ENCODE measurements around the gene KRTAP5-6.
A peak's percentile ranks its signal among the peaks of the same experiment; 100 is the strongest.

The KRTAP5-6 gene

GRCh38 chr11:1651411-1651980 is 45.5 kb upstream of the KRTAP5-6 start:
- TF ChIP-seq CTCF (IDR thresholded peaks at IDR 0.05), result no peak
- no peak overlapping the region for H3K4me3 ChIP-seq
- no peak for DNase-seq (ENCODE audit: low spot score)
- no peak overlapping the region for H3K27ac ChIP-seq

GRCh38 chr11:1652026-1652425 is 45.0 kb upstream of the KRTAP5-6 start:
- no peak for DNase-seq (ENCODE audit: low spot score)
- H3K27ac ChIP-seq, result no peak overlapping the region
- H3K4me3 ChIP-seq, result no peak overlapping the region
- no peak for TF ChIP-seq CTCF (IDR thresholded peaks at IDR 0.05)

- H3K27ac ChIP-seq, result no peak overlapping the region
- no peak for TF ChIP-seq CTCF (IDR thresholded peaks at IDR 0.05)
- H3K4me3 ChIP-seq, result no peak overlapping the region
- DNase-seq (ENCODE audit: low spot score), result no peak
Observed at GRCh38 chr11:1652442-1652770, 44.6 kb upstream of the KRTAP5-6 start.

GRCh38 chr11:1652771-1653540 is 44.0 kb upstream of the KRTAP5-6 start:
- Histone ChIP-seq H3K27ac (no peak overlapping the region), H3K4me3 (no peak overlapping the region)
- peak; percentile 95 for TF ChIP-seq CTCF (IDR thresholded peaks at IDR 0.05)
- DNase-seq (ENCODE audit: low spot score), result no peak

GRCh38 chr11:1653541-1654387 is 43.2 kb upstream of the KRTAP5-6 start:
- no peak for TF ChIP-seq CTCF (IDR thresholded peaks at IDR 0.05)
- Histone ChIP-seq H3K27ac (no peak overlapping the region), H3K4me3 (no peak overlapping the region)
- no peak for DNase-seq (ENCODE audit: low spot score)

GRCh38 chr11:1654388-1655167 is 42.4 kb upstream of the KRTAP5-6 start:
- Histone ChIP-seq H3K4me3 (no peak overlapping the region), H3K27ac (no peak overlapping the region)
- no peak for DNase-seq (ENCODE audit: low spot score)
- TF ChIP-seq CTCF (IDR thresholded peaks at IDR 0.05), result no peak
